ENCODE results near the gene MIPEP.
A peak's percentile ranks its signal among the peaks of the same experiment; 100 is the strongest.
"Not testable (repeated sequence)": the region's sequence is repeated elsewhere in the genome, so short reads cannot be mapped to it uniquely, and the experiment has no call there.

Gene MIPEP

DNA sequence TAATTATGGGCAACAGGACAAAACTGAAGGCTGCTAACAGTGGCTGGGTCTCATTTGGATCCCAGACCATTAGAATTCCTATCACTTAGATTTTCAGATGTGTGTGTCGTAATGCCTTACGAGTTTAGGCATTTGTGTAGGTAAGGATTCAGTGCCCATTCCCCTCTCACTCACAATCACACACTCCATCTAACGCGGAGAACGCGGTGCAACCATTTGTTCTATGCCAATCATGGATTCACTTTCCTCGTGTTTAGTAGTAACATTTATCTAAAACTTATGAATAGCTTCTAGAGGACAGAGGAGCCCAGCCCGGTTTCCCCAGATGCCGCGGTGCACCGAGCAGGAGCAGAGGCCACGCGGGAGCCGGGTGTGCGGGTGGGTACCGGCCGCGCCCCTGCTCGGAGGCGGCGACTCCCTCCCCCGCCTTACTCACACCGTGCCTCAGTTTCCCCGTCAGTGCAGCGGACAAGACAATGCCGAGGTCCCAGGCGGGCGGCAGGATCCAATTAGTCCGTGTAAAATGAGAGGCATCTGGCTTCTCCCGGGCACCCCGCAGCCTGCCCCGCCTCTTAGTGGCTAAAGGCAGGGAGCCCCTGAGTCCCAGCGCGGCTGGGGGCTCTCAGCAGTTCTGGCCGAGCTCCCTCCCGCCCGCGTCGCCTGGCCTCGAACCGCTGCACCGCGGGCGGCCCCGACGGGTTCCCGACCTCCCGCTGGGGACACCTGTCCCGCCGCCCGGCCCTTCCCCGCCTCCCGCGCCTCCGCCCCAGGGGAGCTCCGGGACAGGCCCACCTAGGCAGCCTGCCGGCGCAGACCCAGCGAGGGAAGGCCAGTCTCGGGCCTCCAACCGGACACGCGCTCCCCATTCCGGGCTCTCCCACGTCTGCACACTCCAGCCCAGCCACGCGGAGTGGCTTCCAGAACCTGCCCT lies 14.0 kb upstream of the MIPEP start:
- TF ChIP-seq, protein P1, sequence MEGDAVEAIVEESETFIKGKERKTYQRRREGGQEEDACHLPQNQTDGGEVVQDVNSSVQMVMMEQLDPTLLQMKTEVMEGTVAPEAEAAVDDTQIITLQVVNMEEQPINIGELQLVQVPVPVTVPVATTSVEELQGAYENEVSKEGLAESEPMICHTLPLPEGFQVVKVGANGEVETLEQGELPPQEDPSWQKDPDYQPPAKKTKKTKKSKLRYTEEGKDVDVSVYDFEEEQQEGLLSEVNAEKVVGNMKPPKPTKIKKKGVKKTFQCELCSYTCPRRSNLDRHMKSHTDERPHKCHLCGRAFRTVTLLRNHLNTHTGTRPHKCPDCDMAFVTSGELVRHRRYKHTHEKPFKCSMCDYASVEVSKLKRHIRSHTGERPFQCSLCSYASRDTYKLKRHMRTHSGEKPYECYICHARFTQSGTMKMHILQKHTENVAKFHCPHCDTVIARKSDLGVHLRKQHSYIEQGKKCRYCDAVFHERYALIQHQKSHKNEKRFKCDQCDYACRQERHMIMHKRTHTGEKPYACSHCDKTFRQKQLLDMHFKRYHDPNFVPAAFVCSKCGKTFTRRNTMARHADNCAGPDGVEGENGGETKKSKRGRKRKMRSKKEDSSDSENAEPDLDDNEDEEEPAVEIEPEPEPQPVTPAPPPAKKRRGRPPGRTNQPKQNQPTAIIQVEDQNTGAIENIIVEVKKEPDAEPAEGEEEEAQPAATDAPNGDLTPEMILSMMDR (IDR thresholded peaks at IDR 0.05; ENCODE audit: low read depth, low read length, missing control alignments), result no peak
- H3K4me3 ChIP-seq (ENCODE audit: low read depth, low read length), result no peak overlapping the region
- DNase-seq (ENCODE audit: low read depth), result no peak

DNA sequence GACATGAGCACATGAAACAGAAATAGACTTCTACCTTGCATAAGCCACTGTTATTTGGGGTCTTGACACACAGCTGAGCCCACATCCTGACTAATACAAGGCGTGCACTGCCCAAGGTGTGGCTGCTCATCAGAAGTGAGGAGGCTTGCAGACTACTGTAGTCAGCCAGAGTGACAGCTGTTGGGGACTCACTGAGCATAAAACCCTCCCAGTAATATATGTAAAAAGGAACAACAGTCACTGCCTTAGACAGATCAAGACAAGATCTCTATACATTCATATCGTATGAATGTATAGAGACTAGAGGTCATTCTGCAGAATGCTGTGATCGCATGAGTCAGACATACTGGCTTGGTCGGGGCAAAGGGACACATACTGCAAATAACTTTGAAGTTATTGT lies 12.2 kb upstream of the MIPEP start:
- no peak overlapping the region for H3K4me3 ChIP-seq (ENCODE audit: low read depth, low read length)
- TF ChIP-seq, protein P1 (IDR thresholded peaks at IDR 0.05; ENCODE audit: low read depth, low read length, missing control alignments), result no peak
- no peak for DNase-seq (ENCODE audit: low read depth)

DNA sequence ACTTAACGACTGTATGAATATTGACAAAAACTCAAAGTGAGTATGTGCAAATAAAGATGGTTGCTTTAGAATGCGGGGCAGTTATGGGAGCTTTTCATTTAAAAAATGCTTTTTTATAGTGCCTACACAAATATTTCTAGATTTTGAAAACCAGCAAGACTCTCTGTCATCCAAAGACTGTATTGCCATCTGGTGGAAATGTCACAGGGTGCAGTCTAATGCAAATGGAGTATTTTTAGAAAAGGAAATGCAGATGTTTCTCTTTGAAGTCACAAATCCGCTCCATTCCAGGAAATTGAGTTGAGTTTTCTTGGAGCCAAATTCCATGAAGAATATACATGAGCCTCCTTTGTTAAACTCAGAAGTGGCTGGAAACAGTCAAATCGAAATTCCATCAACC lies 10.4 kb upstream of the MIPEP start:
- DNase-seq (ENCODE audit: low read depth), result no peak
- H3K4me3 ChIP-seq (ENCODE audit: low read depth, low read length), result no peak overlapping the region
- TF ChIP-seq, protein P1 (IDR thresholded peaks at IDR 0.05; ENCODE audit: low read depth, low read length, missing control alignments), result peak; percentile 65

DNA sequence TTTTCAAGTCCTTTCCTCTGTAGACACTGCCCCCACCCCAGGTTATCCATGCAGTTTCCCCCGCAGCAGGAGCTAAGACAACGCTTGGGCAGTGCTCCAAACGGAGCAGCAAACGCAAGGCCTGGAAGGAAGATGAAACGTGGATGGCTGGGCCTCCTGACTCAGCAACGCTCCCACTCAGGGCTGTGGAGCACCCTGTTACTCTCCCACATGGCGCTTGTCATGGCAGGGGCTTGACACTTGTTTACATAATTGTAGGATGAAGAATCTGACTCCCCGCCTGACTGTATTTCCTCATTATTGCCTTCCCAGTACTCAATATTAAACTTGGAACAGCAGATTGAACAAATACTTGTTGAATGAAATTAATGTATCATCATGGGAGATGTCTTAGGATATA lies 8.9 kb upstream of the MIPEP start:
- DNase-seq (ENCODE audit: low read depth), result no peak
- no peak overlapping the region for H3K4me3 ChIP-seq (ENCODE audit: low read depth, low read length)
- TF ChIP-seq, protein P1 (IDR thresholded peaks at IDR 0.05; ENCODE audit: low read depth, low read length, missing control alignments), result no peak

DNA sequence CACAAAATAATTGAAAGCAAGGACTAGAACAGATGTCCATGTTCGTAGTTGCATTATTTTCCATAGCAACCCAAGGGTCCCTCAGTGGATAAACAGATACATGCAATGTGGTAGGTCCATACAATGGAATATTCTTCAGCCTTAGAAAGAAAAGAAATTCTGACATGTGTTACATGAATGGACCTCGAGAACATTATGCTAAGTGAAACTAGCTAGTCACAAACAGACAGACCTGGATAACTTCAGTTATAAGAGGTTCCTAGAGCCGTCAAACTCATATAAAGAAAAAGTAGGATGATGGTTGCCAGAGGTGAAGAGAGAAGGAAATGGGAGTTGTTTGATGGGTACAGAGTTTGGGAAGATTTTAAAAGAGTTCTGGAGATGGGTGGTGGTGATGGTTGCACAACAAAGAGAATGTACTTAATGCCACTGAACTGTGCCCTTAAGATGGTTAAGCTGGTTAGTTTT lies 8.3 kb upstream of the MIPEP start, which contains the start of gene C1QTNF9B:
Gene C1QTNF9B, minus strand, starts transcription at position 51 of the 468 bp plus-strand sequence.
- not testable (repeated sequence) for H3K4me3 ChIP-seq (ENCODE audit: low read depth, low read length); DNase-seq (ENCODE audit: low read depth)

DNA sequence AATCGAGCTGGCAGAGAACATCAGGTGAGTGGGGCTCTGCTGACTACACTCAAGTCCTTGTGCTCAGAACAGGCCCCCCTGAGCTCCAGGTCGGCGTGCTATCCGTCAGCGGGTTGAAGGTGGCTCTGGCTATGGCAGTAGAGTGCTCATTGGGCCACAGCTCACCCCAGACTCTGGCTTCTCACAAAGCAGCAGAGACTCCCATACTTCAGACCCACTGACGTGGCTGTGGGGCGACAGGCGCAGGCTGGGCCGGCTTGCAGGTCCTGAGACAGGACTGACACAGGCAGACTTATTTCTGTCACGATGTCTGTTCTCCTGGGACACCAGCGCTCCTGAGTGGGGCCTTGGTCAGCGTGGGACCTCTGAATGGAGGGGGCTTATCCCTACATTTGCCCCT lies 5.5 kb upstream of the MIPEP start:
- not testable (repeated sequence) for DNase-seq (ENCODE audit: low read depth); H3K4me3 ChIP-seq (ENCODE audit: low read depth, low read length)

DNA sequence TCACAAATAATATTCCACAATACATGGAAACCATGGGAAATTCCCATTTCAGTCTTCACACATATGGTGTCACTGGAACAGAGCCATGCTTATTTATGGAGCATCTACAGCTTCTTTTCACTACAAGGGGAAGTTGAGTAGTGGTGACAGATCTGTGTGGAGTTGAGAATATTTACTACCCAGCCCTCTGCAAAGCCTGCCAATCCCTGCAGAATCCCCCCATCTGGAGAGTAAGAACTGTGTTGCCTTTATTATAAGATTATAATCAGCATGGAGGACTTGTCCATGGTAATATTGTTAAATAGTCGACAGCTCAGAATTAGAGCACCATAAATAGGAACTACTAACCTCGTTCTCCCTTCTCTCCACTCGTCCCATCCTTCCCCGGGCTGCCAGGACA lies 4.6 kb upstream of the MIPEP start:
- not testable (repeated sequence) for H3K4me3 ChIP-seq (ENCODE audit: low read depth, low read length); DNase-seq (ENCODE audit: low read depth)

DNA sequence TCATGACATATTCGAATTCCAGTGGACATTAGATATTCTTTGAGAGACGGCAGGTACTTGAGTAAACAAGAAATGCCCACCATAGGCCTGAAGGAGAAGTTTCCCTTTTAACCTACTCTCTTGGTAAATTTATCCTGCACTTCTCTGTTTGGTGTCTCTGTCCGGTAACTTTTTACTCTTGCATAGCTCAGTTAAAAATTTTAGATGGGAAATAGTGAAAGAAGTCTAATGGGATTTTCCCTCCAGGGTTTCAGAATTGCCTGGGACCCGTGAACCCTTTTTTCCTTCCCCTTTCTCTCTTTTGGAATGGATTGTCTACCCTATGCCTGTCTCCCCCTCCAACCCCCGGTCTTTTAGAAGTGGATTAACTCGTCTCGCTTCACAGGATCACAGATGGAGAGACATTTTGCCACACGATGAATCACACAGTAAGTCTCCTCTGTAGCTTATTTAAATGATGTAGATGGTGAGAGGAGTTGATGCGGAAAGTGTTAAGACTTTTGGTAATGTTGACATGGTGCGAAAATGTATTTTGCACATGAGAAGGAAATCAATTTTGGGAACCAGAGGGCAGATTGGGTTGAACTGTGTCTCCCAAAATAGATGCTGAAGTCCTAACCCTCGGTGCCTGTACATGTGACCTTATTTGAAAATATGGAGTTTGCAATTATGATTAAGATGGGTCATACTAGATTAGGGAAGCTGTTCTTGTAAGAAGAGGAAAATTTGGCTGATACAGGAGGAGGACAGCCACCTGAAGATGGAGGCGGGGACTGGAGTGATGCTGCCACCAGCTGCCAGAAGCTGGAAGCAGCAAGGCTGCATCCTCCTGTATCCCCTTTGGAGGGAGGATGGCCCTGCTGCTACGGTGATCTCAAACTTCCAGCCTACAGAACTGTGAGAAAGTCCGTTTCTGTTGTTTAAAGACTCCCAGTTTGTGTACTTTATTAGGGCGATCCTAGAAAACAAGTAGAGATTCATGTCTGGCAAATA lies 711 bp upstream of the MIPEP start:
- TF ChIP-seq, protein P1 (IDR thresholded peaks at IDR 0.05; ENCODE audit: low read depth, low read length, missing control alignments), result peak; percentile 45

DNA sequence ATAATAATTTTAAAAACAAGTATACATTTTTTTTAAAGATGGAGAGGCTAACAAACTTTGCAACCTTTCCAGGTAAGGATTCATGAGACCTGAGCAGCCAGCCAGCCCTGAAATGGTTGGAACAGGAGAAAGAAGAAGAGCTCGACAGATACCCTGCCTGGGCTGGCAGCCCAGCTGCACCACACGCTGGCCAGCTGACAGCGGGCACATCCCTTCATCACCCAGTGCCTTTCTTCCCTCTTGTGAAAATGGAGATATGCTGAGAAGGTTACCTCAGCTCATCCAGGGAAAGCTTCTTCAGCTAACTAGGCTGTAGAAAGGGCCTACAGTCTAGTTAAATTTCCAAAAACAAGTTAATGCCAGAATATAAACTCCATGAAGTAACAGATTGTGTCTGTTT lies 4.8 kb downstream of the MIPEP start:
- not testable (repeated sequence) for H3K4me3 ChIP-seq (ENCODE audit: low read depth, low read length); DNase-seq (ENCODE audit: low read depth)

More for the DNA sequence above, 711 bp upstream of the MIPEP start:
- no peak for DNase-seq (ENCODE audit: low read depth)
- H3K4me3 ChIP-seq (ENCODE audit: low read depth, low read length), result peak overlapping the region; percentile 92
